HG02981 (cell line): ENCODE results near the gene MED9.

ENCODE experiments used
- ATAC-seq: cut with Tn5 transposase; IDR thresholded peaks from one replicate; pipeline ENCODE4 v1.9.1; 2021; ENCODE audit warnings: mild to moderate bottlenecking, moderate library complexity; ENCODE audit not compliant: unreplicated experiment

MED9 gene

DNA sequence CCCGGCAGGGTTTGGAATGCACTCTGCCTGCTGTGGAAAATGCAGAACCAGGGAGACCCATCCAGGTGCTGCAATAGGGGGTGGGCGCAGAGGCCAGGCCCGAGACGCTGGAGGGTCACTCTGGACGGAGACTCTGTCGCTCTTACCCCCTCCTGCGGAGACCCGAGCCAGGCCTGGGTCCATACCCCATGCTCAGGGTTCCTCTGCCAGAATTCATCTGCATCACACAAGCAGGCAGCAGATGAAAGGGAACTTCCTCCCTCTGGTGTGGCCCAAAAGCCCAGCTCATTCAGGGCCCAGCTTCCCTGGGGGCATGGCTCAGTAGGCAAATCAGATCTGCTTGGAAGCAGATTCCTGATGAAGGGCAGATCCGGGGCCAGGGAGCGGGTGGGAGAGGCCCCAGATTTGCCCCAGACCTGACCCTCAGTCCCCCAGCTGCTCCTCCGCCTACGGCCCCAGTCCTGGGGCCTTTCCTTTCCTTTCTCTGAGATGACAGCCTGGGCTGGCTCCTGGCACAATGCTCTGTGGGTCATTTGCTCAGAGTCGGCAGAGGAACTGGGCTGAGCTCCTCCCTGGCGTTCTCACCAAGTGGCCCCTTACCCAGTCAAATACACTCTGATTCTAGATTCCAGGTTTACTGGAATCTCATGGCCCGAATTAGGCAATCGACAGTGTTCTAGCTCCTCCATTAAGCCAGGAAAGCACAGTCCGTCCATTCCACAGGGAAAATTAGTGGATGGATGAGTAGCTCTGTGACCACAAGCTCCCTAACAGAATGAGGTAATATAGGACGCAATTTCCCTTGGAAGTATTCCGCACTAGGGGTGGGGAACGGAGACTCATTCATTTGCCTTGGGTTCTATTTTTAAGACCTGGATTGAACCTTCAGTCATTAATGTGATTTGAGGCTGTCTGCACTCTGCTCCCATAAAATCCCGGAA is 38.5 kb downstream of the MED9 start:
- no peak for ATAC-seq

DNA sequence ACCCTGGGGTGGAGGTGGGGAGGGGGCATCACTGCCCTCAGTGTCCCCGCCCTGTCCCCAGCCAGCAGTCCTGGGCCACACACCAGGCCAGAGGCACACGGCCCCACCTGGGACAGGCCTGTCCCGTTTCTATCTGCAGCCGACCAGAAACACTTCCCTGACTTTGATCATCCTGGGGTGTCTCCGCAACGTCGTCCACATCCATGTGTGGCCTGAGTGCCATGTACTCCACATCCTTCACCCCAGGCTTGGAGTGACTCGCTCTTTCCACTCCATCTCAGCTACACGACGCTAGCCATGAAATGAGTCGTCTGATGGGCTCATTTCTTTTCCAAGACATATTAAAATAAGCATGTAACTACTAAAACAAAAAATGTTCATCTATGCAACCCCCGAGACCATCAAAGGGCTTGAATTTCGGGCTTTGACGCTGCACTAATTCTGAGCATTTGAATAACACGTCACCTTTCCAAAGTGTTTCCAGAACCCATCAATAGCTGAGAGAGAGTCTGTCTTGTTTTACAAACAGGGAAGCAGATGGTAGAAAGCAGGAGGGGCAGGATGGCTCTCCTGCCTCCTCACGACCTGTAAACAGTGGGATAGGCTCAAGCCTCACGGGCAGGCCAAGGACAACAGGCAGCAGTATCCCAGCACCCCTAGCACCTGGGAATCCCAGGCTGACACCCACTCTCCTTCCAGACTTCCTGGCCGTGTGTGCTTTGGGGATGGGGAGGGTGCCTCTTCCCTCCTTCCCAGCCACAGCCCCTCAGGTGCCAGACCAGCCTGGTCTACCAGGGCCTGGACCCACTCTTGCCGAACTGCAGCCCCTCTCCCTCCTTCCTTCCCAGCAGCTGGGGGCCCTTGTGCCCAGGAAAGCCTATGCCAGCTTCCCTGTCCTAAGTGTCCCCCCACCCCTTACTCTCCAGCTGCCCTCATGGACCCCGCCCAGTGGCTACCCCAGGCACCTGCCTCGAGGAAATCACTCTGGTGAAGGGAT is 39.4 kb downstream of the MED9 start:
- ATAC-seq: no peak

DNA sequence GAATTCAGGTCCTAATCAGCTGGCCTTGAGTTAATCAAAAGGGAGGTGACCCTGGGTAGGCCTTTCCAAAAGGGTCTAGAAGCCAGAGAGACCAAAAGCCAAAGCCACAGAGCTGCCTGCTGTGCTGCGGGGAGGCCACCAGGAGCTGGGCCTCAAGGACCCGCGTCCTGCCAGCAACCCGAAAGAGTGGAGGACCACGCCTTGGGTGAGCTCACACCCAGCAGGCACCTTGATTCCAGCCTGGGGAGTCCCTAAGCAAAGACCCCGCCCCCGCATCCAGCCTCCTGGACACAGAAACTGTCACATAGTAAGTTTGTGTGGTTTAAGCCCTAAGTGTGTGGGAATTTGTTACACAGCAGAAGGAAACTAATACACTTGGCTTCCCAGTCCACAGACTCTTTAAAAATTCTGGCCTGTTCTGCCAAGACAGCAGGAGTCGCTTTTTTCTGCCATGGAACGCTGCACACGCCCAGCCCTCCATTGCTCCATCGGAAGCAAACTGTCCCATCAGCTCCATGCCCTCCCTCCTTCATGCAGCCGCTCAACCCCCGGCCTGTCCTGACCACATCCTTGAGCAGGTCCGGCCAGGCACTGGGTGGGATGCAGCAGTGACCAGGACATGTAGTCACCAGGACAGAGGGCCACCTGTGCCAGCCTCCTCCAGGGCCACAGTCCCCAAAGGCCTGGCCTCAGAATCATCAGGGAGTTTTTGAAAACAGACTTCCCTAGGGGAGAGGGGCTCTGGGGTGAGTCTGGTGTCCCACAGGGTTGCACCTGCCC is 40.3 kb downstream of the MED9 start:
- no peak for ATAC-seq

DNA sequence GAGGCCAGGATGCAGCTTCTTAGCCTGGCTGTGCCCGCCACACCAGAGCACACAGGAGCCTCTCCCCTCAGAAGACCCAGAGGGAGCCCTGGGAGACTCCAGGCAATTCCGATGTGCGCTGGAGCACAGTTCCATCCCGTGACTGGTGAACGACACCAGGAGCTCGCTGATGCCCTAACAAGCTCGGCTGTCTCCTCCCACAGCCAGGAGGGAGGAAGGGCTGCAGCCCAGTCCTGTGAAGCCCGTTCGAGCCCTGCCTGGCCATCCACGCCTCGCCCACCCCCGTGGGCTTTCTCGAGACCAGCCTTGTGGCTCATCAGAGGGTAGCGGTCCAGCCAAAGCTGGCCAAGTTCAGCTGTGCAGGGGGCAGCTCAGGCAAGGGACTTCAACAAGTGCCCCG is 41.2 kb downstream of the MED9 start:
- no peak for ATAC-seq

DNA sequence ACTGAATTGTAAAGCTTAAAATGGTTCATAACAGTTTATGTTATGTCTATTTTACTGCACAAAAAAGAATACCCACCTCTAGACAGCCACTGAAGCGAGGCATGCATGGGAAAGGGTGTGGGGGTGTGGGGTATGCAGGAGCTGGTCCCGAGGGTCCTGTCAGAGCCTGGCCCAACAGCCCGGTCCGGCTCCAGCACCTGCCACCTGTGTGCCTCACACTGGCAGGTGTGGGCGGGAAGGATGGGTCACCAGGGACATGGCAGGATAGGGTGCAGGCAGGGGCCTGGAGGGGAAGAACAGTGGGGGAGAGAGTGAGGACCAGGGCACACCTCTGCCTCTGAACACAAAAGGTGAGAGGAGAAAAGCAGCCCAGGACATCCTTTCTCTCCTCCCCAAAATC is 42.2 kb downstream of the MED9 start:
- ATAC-seq: no peak

DNA sequence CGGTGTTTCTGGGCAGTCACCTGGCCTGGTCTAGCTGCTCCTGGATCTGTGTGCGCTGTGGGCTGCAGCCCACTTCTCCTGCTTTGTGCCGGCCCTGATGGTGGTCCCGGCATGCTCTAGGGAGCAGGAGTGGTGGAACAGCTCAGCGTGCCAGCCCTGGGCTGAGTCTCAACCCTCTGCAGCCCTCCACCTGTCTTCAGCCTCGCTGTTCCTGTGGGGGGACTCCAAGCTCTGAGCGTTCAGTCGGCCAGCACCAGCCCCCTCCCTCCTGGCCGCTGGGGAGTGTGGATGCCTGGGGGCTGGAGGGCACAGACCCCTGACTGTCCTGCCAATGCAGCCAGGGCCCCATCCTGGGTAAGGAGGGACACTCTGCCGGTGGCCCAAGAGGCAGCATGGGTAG is 43.1 kb downstream of the MED9 start:
- no peak for ATAC-seq

DNA sequence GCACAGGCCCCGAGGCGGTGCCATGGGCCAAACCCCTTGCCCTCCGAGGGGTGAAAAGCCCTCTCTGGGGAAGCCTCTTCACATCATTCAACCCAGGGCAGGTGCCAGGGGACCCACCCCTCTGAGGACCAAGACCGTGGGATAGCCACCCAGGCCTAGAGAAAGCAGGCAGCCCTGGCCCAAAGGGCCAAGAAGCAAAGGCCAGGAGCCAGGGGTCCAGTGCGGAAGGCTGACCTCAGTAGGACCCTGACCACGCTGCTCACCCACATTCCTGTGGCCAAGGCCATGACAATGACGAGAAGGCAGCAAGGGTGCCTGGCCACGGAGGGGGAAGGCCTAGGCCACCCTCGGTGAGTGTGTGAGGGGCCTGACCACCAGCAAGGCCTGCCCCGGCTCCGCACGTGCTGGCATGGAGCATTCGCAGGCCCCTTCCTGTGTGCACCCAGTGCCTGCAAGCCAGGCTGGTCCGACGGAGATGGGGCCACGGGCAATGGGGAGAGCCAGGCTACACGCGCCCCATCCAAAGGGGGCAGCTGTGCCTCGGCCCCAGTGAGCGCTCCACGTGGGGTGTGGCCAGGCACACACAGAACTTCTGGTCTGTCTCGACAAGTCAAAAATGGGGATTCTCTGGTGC is 43.9 kb downstream of the MED9 start:
- no peak for ATAC-seq

DNA sequence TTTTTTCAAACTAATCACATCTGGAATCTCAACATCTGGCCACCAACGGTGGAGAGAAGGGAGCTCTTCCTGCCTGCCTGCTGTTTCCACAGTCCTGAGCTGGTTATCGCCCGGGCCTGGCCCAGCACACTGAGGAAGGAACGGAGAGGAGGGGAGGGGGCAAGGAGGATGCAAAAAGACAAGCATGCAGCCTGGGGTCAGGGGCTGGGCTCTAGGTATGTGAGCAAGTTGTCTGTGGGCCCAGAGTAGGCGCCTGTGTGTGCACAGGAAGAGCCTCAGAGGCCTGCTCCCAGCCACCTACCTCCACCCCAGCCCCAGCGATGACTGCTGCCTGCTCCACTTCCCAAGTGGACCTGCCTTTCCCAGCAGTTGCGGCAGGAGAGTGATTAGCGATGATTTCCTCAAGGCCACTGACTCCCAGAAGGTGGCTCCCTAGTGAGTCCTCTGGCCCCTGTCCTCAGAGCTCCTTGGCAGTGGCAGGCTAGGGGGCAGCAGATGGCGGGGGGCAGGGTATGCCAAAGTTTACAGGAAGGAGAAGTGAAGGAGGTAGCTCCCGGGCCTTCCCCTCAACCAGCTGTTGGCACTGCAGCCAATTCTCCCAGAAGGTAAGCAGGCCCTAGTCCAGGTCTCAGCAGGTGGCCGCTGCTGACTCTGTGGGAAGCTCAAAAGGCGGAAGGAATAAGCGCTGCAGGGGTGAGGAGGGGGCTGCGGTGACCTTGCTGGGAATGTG is 46.4 kb downstream of the MED9 start:
- no peak for ATAC-seq

DNA sequence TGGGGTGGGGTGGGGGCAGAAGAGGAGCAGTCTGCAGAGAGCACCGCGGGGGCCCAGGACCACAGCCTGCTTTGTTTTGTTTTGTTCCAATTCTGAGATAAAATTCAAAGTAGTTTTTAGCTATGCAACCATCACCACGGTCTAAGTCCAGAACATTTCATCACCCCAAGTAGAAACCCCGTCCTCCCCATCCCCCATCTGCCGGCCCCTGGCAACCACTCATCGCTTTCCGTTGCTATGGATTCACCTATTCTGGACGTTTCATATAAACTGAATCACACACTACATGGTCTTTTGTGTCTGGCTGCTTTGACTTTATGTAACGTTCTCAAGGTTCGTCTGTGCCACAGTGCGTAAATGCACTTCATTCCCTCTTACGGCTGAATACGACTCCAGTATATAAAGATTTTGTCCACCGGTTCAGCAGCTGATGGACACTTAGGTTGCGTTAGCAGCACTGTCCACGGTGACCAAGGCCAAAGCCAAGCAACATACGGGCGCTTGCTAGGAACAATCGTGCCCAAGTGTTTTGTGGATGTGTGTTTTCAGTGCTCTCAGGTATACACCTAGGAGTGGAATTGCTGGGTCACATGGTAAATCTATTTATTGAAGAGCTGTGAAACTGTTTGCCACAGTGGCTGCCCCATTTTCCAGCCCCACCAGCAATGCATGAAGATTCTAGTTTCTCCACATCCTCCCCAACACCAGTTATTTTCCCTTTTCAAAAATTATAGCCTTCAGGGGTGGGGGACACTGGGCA is 47.1 kb downstream of the MED9 start:
- ATAC-seq: no peak

DNA sequence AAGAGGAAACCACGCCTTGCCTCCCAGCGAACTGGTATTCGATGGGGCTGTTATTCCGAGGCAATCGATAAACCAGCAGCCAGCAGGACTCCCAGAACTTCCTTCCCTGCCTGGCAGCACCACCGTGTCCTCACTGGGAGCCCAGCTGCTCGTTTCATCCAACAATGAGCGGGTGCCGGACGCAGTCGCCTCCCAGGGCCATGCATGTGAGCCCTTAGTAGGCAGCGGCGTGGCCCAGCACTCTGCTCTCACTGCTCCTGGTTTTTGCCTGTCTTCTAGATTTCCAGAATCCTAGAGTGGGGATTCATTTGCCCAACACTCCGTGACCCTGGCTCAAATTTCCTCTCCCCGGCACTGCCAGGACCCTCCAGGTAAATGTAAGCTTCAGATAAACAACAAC is 48.5 kb downstream of the MED9 start:
- no peak for ATAC-seq

DNA sequence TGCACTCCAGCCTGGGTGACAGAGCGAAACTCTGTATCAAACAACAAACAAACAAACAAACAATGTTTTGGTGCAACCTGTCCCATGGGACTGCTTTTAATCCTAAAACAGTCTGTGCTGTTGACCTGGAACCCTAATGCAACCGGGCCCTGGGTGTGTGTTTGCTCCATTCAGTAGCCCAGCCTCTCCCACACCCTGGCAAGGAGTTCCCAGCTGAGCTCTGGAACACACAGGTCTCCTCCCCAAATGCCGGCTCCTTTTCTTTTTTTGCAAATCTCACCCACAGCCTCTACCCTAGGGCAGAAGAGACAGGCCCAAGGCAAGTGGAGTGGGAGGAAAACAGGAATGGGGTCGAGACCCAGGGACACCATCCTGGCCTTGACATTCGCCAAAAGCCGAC is 49.2 kb downstream of the MED9 start:
- ATAC-seq: no peak

DNA sequence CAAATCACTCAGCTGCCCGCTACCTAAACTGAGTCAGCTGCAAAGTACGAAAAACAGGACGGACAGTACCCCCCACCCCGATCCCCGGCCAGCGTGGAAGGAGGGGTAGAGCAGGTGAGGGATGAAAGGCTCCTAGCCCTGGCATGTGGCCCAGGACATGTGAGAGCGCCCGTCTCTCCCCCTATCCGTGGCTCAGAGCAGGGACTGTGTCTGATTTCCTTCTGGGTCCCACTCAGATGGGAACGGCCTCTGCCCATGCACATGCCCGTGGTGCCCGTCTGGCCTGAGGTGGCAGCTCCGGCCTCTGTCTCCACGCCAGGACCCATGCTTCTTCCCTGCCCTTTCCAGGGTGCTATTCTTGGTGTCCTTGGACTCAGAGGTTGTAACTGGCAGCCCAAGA is 49.6 kb downstream of the MED9 start:
- no peak for ATAC-seq

DNA sequence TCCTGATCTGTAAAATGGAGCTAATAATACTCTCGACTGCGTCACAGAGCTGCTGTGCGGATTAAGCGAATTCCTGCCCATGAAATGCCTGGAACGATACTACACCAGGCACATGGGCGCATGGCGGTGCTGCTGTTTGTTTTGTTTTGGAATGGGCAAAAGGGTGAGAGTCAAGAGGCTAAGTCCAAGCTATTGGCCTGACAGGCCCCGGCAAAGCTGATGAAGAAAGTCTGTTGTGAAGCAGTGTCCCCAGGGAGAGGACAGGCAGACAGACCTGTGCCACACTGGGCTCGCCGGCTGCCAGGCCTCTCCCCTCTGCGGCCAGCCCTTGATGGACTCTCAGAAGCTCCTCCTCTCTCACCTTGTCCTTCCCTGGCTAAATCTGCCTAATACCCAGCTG is 50.7 kb downstream of the MED9 start:
- no peak for ATAC-seq

DNA sequence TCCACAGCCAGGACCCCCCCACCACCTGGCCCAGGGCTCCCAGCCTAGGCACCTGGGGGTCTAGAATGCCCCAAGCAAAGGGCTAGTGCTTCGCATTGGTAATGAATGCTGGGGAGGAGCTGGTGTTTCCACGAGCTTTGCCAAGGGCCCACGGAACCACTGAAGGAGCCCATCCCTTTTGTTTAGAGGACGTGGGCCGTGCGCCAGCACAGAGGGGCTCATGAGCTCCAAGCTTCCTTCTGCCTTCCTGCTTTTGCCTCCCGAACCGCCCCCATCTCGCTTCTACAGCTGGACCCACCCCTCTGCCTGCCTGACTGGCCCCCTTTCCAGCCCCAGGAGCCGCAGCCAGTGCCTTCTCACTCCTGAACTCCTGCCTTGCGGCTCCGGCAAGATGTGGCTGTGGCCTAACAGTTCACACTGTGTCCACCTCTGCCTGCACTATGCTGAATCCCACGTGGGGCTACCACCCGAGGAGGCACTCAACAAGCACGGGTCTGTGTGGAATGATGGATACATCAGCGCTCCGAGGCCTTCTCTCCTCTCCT is 51.2 kb downstream of the MED9 start:
- no peak for ATAC-seq

DNA sequence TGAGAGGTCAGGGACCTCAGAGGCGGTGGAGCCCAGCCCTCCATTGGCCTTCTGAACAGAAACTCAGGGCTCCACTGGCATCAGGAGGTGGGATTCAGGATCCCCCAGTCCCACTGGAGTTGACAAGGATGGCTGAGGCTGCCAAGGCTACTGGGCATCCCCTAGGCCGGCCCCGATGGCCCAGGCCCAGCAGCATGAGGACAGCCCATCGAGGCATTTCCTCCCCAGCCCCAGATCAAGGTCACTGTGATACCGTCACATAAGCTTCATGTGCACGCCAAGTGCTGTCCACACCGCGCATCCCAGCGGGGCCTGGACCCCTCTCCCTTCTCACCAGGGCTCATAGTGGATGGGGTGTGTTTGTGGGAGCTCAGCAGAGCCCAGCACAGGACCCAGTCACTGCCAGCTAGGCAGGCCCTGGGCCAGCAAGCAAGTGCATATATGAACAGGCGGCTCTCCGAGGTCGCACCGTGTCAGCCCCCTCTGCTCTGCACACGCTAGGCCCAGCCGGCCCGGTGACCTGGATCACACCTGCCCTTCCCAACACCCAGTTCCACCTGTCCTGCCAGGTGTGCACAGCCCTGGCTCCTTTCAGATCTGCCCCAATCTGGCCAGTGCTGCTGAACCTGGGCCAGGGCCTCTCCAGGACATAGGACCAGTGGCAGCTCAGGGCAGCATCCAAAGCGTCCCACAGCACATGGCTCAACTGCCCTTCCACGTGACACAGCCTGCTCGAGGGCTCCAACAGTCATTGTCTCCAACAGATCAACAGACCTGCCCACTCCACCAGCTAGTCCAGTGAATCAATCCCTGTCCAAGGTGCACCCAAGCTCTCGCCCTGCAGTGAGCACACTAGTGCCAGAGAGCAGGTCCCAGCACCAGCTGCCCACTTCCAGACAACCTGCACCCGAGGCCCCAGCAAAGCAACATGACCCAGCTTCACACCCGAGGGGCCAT is 52.2 kb downstream of the MED9 start:
- ATAC-seq: no peak

DNA sequence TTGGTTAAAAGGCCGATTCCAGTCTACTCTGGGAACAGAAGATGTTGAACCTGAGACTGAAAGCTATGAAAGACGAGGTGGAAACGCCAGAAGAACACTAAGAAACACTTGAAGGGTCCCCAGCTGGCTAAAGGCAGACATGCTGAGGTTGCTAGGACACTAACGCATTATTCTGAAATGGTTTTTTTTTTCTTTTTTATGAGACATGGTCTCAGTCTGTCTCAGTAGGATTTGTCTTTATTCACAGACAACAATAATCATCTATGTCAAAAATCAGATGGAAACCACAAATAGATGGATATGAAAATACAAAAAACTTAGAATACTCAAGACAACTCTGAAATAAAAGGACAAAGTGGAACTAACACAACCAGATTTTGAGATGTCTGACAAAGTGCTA is 54.4 kb downstream of the MED9 start:
- no peak for ATAC-seq

DNA sequence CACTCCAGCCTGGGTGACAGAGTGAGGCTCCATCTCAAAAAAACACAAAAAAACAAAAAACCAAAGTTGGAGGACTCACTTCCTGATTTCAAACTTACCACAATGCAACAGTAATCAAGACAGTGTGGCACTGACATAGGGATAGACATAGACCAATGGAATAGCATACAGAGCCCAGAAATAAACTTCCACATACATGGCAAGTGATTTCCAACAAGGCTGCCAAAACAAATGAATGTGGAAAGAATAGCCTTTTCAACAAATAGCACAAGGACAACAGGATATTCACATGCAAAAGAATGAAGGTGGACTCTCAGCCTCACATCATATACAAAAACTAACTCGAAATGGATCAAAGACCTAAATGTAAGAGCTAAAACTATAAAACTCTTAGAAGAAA is 56.2 kb downstream of the MED9 start:
- ATAC-seq: no peak
